GM18907 (cell line): Measurements from ENCODE around the gene PNMA1.

ENCODE experiments used
- ATAC-seq: cut with Tn5 transposase; IDR thresholded peaks from one replicate; pipeline ENCODE4 v1.9.1; 2021; ENCODE audit warnings: mild to moderate bottlenecking, moderate library complexity; ENCODE audit not compliant: unreplicated experiment

The PNMA1 gene

DNA sequence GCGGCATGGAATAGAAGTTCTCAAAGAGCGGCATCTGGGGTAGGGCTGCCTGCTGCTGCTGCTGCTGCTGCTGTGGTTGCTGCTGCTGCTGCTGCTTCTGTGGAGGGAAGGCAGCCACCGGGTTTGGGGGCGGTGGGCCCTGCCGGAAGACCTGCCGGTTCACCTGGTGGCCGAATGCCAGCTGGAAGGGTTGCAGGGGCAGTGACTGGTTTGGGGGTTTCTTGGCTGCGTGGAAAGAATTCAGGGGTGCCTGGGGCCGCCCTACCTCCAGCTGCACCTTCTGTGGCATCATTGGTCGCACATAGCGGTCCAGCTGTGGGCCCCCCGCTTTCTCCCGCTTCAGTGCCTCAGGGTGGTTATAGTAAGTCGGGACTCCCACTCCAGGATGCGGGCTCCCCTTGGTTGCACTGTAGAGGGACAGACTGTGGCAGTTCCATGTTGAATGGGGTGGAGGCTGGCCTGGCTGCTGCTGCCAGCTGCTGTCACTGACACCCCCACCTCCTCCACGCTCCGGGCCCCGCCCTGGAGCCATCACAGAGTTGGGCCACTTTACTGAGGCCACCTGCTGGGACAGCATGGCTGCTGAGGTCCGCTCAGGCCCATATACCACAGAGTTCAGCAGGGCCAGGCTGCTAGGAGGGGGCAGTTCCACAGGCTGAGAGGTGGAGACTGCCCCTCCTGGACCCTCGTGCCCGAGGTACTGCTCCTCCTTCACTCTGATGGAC is 25.2 kb upstream of the PNMA1 start:
- ATAC-seq, result no peak

DNA sequence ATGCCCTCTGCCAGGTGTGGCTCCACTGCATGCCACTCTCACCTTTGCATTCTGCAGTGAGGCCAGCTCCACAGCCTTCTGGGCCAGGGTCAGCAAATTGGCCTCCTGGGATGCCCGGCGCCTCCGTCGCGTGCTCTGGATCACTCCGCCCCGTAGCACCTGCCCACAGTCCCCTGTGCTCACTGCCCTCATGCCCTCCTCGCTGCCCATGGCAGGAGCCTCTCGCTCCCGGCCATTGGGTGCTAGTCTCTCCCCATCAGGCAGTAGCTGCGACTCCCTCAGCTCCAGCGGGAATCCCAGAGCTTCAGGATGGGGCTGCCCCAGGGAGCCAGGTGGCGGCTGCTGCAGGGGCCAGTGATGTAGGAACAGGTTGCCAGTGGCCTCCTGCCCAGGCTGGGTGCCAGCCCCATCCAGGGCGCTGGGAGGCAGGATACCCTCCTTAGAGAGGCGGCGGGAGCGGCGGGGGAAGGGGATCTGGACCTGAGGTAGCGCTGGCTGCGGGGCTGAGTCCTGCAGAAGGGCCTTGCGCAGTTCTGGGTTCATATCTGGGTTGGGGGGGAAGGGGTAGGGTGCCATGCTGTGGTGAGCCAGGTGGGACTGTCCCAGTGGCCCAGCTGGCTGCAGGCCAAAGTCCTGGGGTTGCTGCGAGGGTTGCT is 24.5 kb upstream of the PNMA1 start:
- no peak for ATAC-seq

DNA sequence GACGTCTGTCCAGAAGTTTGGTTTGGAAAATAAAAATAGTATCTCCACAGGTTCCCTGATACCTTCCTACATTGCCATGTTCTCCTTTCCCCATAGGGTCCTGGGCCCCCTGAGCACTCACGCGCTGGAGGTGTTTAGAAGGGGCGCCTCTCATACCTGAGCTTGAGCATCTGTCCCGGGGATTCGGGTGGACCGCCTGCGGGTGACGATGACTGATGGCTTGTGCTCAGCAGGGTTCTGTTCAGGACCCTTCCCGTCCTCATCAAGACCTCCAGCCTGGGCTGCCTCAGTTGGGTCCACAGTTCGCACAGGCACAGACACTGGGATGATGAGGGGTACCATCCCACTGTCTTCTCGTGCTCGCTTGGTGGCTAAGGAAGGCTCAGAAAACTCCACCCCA is 22.7 kb upstream of the PNMA1 start:
- no peak for ATAC-seq

DNA sequence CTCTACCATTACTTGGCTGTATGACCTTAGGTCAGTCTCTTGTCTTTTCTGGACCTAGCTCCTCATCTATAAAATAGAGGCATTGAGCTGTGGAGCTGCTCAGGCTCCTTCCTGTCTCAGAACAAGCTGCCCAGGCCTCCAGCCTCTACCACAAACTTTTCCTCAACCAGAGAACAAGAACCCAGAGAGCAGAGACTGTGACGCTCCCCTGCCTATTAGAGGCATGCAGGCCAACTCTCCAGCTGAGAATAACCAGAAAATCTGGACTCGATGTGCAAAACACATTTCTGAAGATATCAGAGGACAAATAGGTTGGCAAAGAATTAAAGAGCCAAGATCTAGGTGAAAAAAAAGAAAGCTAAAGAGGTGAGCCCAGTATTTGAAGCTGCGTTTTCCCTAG is 17.8 kb upstream of the PNMA1 start:
- ATAC-seq, result no peak

DNA sequence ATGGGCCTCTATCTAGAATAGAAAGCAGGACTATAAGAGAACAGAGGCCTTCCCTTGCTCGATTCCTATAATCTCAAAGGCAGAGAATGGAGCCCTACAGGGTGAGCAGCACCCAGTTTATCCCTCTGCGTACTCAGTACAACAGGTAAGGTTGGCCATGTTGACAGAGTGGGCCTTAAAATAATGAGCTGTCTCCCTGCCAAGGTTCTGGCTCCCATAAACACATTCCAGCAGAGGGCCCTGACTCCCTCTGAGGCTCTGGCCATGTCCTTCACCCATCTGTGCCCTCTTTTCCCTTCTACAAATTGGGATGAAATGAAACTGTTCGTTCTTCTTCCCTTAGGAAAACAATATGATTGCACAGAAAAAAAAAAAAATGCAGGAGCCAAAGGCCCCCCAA is 16.9 kb upstream of the PNMA1 start:
- ATAC-seq, result no peak

DNA sequence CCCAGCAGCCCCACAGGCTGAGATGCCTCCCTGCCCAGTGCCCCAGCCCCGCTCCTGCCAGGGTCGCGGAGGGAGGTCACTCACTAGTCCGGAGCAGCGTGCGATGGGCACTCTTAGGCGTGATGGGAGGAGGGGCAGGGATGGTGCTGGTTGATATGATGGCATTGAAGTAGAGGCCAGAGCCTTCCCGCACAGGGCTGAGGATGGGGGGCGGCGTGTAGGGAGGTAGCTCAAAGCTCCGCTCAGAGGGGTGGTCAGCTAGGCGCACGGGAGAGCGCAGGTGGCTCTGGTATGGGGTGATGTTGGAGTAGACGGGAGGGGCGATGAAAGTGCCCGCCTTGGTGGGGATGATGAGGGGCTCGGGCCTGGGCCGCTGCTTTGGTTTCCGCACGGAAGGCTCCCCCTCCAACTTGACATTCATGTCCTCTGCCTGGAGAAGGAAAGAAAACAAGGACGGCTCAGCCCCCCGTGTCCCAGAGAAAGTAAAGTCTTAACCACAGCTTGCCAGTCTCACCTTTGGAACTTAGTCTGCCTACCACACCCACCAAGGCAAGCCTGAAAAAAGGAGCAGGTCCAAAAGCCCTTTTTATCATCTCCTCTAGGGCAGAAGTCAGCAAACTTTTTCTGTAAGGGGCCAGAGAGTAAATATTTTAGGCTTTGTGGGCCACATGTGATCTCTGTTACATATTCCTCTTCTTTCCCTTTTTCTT is 15.5 kb upstream of the PNMA1 start:
- no peak for ATAC-seq

DNA sequence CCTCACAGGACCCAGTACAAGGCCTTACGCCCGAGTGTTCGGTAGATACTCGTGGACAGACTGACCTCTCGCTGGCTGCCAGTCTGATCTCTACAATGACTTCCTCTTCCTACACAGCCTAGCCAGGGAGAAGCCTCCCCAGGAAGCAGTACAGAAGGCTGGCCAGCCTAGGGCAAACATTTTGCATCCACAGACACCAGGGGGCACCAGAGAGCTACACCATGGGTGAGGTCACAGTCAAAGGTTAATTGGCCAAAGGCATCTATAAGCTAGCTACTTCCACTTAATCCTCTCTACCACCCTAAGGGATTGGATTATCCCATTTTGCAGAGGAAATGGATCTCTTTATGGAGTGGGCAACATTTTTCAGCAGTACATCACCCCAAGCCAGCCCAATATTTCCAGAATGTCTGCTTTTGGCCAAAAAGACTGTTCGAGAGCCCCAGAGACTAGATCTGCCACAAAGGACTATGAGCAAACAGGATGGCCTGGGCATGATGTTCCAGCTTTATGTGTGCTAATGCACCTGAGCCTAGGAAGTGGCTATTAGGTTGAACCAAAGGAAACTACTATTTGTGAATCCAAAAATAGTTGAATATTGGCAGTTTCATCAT is 14.6 kb upstream of the PNMA1 start:
- peak; percentile 56 for ATAC-seq

DNA sequence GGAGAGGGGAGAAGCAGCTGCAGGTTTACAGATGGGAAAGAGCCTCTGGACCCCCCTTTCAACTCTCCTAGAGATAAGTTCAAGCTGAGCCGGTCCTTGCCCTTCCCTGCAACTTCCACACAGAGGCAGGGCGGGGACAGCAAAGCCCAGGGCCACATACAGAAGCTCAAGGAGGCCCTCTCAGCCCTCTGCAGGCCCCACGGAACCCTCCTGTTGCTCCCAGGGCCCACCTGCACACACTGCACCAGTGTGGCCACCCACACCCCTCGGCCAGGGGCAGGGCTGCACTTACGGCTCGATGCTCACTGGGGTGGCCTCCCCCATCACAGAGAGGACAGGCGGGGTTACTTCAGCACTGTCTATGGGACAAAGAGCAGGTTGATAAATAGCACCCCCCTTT is 13.0 kb upstream of the PNMA1 start:
- no peak for ATAC-seq

DNA sequence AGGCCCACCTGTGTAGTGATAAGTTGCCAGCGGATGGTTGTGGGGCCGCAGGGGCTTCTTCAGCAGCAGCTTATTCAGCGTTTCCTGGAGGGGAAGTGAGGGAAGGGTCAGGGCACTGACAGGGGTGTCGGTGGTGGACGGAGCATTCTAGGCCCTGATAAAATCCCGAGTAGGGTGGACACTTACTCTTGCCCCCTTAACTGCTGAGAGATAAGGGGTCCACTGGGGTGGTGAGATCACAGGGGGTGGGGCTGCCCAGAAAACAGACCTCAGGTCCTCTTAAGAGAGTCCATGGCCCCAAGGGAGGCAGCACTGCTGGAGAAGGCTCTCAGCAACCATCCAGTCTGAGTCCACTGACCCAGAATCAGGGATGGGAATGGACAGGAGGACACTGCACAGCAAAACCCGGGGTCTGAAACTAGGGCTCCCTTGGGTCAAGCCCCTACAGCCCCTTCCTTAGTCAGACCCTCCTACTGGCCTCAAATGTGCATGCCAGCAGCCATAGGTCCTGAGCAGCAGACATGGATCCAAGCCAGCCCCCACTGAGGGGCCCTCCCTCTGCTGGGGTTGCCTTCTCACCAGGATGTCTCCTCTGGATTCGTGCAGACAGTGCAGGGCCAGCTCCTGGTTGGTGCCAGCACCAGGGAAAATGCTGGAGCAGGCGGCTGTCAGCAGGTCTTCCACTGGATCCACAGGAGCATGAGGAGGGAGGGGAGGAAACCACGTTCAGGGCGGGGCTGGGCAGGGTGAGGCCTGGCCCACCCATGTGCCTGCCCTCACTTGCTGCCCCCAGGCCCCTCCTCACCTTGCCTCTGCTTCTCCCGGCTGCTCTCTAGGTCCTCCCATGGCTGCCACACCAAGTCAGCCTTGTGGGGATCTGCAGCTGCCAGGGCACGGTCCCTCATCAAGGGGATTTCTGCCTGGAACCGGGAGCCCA is 12.1 kb upstream of the PNMA1 start:
- ATAC-seq, result no peak

DNA sequence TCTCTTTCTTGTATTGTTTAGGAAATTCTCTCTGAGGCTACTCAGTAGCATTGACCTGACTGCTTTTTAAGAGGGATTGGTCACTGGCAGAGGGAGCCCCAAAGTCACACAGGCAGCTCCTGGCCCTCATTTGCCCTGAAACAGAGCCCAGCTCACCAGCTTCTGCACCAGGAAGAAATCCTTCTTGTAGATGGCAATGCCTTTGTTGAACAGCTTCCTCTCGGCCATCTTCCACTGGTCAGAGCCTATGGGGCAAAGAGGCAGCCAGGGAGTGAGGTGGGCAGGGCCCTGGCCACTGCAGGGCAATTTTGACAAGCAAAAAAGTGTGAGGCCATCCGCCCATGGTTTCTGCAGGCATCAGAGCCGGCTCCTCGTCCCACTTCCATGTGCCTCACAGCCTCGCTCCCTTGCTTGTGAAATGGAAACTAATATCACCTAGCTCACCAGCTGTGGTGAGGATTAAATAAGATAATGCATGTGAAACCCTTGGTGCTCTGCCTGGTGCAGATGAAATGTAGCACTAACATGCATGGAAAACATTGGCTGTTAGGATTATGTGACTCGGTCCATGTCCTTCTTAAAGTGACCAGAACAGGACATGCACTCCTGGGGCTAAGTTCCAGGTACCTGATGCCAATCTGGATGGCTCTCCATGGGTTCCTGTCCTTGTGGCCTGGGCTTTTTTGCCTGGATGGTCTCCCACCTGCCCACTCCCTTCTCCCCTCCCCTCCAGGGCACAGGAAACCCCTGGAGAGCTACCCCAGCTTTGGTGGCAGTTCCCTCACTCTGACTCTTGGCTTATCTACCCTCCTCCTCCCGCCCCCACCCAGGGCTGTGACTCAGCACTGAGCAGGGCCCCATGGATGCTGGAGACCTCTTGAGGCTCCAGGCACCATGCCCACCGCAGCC is 11.2 kb upstream of the PNMA1 start:
- no peak for ATAC-seq

DNA sequence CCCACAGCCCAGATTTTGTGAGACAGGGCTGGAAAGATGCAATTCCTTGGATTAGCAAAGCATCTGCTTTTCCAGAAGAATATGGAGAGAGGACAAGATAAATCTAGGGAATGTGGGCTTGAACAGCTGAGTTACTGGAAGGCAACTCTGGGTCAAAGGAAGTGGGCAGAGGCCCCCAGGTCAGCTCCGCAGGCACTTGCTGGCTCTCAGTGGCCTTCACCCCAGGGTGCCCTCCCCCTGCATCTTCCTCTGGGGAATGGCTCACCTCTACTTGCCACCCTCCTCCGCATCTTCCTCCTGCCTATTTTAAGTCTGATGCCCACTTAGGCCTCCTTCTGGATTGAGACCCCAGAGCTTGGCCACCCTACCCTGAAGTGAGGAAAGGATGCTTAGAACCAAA is 10.5 kb upstream of the PNMA1 start:
- ATAC-seq, result no peak

DNA sequence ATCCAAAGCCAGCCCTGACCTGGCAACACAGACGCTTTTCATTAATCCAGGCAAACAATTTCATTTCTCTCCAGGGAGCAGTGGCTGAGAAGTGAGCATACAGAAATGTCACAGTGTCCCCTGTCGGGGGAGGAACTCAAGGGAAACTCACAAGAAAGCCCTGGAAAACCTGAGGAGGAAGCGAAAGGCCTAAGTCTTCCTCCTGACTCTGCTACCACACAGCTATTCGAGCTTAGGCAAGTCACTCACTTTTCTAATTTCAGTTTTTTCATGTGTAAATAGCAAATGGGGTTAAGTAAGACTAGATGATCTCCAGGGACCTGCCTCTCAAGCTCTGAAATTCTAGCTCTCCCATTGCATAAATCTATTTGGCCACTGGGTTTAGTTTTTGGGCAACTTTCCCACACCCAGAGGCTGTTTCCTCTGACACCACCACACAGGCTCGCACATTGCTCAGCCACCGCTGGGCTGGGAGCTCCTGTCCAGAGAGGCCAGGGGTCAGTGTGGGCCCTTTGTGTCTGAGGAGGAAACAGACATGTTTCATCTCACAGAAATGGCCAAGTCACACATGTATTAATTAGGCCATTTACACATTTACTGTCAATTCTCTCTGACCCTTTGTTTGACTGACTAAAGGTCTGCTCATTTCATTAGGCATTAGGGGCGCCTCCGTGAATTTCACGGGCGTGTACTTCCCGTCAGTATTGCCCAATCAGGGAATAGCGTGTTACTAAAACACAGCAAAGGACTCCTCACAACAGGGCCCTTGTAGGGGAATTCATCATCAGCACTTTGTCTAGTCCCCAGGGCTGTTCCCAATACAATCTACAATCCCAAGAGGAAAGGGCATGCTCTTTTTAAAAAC is 9.8 kb upstream of the PNMA1 start:
- ATAC-seq, result peak; percentile 29

DNA sequence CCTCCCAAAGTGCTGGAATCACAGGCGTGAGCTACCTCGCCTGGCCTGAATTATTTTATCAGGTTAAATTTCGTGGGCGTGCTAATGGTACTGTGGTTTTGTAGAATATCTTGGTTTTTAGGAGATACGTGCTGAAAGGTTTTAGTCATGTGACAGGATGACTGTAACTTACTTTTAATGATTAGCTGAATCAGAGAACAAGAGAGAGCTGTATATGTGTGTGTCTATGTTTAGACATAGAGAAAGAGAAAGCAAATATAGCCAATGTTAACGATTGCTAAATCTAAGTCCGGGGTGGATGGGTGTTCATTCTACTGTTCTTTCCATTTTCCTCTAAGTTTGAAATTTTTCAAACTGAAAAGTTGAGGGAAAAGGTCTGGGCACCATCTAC is 9.2 kb upstream of the PNMA1 start:
- ATAC-seq, result peak; percentile 60

DNA sequence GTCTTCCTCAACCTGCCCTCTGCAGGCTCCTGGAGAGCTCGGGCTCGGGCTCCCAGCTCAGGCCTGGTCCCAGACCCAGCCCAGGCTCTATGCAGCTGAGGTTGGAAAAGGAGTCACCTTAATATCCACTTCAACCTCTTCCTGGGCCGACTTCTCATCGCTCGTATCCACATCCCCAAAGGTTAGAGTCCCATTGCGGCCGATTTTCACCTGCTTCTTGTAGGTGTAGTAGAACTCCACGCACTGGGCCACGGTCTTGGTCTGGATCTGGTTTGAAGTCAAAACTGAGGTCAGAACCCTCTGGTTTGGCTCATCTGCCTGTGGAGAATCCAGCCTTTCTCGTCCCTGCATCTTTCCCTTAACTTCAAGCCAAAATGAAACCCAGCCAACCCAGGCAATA is 8.4 kb upstream of the PNMA1 start:
- no peak for ATAC-seq

DNA sequence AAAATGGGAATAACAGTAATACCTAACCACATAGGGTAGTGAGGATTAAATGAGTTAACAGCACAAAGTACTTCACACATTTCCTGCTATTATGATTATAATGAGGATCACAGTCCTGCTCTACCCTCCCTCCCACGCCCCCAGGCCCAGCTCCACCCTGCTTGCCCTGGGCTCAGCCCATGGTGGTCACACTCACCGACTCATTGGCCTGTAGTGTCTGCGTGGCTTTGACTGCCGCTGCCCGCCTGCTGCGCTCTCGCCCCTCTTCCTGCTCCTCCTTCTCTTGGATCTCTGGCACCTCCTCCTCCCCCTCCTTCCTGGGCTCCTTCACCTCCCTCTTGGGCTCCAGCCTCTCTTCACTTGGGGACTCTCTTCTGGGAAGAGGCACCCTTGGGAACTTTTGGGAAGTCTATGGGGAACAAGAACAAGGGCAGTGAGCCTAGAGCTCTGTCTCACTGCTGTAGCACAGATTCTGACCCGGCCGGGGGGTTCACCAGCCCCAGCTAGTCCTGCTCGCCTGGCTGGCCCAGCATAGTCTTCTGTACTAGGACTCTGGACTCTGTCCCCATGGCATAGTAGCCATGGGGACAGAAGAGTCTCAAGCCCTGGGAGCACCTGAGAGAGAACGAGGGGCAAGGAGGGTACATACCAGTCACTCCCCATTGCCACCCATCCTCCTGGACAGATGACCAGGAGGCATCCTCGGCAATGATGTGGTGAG is 7.1 kb upstream of the PNMA1 start:
- no peak for ATAC-seq

DNA sequence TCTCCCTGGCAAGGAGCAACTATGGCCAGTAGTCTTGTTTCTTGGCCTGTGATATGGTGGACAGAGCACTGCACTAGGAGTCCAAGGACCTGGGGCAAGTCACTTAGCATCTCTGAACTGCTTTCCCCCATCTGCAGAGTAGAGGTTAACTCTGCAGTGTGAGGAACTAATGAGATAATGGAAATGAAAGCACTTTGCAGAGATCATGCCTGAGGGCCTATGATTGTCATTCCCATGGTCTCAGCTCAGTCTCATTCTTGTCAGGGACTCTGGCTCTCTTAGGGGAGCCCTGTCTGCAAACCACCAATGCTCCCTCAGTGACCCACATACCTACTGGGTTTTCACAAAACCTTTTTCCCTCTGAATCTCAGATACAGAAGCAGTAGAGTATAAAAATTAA is 6.5 kb upstream of the PNMA1 start:
- no peak for ATAC-seq

DNA sequence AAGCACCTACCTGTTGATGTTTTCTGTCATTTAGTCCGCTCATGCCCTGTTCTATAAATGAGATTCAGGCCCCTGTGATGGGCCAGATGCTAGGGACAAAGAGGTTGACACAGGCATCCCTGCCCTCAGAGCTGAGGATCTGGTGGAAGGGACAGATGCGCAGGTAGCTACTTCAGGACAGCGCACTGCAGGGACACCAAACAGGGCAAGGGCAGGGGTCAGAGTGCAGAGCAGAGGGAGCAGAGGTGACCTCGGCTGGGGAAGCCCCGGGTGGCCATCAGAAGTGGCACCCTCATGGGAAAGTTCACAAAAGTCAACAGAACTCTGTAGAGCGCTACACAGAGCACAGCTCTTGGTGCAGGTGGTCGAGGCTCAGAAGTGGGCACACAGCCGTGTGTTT is 5.6 kb upstream of the PNMA1 start:
- ATAC-seq, result no peak

DNA sequence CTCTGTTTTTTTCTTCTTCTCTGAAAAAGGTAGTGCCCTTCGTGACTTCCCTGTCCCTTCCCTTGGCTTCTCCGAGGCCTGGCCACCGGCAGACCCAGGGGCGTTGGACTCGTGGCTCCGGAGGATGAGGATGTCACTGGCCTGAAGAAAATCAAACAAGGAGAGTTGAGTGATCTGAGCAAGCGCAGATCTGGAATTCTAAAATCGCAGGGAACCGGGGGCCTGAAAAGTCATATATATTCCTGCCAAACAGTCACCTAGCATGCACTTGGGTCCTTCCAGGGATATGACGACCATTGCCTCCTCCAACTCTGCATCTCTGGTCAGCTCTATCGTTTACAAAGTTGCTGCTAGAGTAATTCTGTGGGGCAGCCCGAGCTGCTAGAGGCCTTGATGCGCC is 5.2 kb upstream of the PNMA1 start:
- ATAC-seq, result no peak
